Stimulated activated naive CD8-positive, alpha-beta T cell treated with anti-CD3 and anti-CD28 coated beads, Interleukin-15, Interleukin-2, amounts not matched to agents 100 U/mL and 50 U/mL, for 24 hours (primary cell): ENCODE results near the gene TRPM2.

Source experiments
- ATAC-seq: fragments of 150-1000 bp; cut with Tn5 transposase; one replicate; pipeline ENCODE4 v1.10.0; 2021
- DNase-seq: peaks from one replicate; pipeline ENCODE4 v3.0.0; 2021

The TRPM2 gene

DNA sequence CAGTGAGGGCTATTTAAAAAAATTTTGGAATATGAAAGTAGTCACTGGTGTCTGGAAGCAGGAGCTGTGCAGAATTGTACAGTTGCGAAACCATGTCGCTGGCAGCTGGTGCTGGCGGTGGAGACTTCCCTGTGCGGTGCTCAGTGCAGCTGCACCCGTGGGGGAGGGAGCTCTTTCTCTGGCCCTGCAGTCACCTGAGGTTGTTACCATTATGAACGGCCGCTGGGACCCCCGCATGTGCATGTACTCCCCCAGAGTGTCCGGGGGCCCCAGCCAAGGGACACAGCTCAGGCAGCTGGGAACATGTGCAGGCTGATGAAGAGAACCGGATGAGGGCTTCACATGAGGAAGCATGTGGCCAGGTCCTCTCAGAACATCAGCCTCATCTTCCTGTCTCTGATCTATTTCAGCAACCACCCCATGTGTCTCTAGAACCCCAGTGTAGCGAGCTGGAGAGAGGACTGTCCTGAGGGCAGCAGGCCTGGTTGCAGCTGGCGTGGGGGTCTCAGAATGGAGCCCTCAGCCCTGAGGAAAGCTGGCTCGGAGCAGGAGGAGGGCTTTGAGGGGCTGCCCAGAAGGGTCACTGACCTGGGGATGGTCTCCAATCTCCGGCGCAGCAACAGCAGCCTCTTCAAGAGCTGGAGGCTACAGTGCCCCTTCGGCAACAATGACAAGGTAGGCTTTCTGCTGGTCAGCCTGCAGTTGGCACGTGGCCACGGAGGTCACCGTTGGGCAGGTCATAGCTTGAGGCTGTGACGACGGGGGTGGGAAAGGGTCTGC lies at the start of gene TRPM2:
Gene TRPM2 (plus strand): TSS at position 431 of the 780 bp plus-strand sequence. CDS start 80 bp downstream, at position 511.
- DNase-seq (peak; percentile 37), ATAC-seq (peak; percentile 30)

DNA sequence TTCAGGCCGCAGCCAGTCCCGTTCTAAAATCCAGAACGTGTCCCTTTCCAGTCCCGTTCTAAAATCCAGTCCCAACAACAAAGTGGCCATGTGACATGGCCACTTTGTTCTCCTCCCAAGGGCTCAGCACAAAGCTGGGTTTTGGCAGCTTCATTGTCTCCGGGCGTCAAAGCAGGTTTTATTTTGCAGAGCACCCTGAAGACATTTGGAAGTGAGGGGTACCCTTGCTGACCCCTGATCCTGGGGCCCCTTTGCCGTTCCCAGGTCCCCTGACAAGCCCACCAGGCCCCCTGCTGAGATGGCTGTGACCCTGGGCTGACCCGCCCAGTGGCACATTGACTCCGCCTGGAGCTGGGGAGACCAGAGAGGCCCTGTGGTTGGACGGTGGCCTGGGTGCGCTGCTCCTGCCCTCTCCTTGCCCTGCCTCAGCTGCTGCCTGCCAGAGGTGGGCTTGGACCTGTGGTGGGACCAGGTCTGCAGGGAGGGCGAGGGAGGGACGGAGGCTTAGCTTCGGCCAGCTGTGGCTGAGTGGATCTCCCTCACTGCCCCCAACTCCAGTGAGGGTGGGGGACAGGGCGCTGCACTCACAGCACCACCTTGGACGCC lies 49.3 kb upstream of the TRPM2 start:
- DNase-seq (no peak), ATAC-seq (no peak)

- DNase-seq (peak; percentile 52), ATAC-seq (peak; percentile 33)
Measured at GRCh38 chr21:44304877-44305293, 48.5 kb upstream of the TRPM2 start.

- ATAC-seq (no peak), DNase-seq (no peak)
Measured at GRCh38 chr21:44305691-44306090, 47.7 kb upstream of the TRPM2 start.

DNA sequence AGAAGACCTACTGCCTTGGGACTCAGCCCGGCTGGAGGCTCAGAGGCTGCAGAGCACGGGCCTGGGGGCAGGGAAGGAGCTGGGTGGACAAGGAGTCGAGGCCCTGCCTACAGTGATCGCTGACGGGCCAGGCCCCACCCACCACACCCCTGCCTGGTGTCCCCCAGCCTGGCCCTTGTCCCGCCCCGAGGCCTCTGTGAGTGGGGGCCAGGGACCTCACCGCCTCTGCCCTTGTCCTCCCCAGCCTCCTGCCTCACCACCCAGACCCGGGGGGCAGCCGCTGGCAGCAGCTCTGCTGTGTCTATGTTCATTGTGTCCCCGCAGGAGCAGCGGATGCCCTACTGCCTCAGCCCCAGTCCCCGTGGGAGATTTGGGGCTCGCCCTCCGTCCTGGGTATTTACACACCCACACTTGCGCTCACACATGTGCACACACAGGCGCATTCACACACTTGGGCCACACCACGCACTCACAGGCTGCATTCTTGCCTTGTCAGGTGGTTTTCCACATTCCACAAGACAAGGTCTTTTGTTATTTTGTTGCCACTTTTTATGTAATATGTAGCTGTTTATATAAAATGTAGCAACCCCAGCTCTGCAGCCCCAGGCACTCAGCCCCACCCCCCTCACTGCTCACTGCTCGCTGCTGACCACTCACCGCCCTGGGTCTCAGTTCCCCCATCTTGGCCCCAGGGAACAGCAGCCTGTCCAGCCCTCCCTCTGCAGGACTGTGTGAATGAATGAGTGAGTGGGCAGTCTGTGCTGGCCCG lies 46.3 kb upstream of the TRPM2 start:
- ATAC-seq (no peak), DNase-seq (no peak)

DNA sequence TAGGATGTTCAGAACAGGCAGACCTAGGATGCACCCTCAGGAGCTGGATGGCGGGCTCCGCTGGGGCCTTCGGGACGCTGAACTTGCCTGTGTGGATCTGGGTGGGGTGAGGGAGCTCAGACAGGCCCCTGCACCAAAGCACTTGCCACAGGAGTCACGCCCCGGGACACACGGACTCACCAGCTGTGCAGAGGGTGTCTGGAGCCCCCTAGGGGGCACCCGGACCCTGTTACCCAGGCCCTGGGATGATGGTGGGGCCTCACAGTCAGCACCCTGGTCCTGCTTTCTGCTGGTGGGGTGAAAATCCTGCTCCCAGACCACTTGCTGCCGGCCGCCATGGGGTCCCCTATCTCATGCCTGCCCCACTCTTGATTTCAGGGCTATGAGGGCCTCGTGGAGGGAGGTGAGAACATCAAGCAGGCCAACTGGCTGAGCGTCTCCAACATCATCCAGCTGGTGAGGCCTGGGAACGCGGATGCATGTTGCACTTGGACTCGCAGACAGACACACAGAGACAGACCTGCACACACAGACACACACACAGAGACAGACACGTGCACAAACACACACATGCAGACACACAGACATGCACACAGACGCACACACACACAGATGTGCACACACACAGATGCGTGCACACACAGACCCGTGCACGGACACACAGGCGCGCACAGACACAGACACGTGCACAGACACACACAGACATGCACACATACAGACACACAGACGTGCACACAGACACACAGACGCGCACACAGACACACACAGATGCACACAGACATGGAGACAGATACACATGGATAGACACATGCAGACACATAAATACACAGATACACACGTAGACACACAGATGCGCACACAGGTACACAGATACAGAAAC lies 42.6 kb upstream of the TRPM2 start:
- DNase-seq: no peak
- ATAC-seq: no peak

GRCh38 chr21:44312089-44312488 lies 41.3 kb upstream of the TRPM2 start:
- ATAC-seq (no peak), DNase-seq (no peak)

GRCh38 chr21:44312716-44313115 lies 40.7 kb upstream of the TRPM2 start:
- DNase-seq: no peak
- no peak for ATAC-seq

DNA sequence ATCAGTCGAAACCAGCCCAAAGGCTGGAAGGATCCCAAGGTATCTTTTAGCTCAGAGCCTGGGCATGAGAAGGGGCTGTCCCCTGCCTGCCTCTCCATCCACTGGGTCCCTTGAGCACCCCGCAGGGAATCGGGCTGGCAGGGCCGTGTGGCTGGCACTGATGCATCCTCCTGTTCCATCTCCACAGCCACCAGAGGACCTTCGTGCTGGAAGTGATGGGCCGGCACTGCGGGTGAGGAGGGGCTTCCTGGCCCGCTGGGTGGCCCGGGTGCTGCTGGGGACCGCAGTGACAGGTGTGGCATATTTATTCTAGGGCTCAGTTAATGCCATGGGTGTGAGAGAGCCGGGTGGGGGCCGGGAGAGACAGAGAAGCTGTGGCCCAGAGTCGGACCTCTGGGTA lies 40.0 kb upstream of the TRPM2 start:
- DNase-seq (no peak), ATAC-seq (no peak)

- no peak for DNase-seq
- no peak for ATAC-seq
Measured at GRCh38 chr21:44314128-44314527, 39.3 kb upstream of the TRPM2 start.

DNA sequence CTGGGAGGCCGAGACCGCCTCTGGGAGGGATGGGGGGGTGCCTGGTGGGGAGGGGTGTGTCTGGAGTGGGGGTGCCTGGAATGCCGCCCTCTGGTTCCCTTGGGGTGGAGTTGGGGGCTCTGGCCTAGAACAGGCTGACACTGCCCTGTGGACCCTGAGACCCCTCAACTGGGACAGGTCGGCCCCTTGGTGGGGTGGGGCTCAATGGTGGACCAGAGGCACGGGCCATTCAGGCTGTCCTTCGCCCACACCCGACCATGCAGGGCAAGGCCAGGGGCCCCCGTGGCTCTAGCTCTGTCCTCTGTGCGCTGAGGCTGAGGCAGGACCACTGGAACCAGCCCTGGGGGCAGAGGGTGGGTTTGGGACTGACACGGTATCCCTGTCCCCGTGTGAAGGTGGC lies 38.9 kb upstream of the TRPM2 start:
- no peak for DNase-seq
- ATAC-seq: no peak

GRCh38 chr21:44315691-44316203 lies 37.7 kb upstream of the TRPM2 start:
- no peak for ATAC-seq
- DNase-seq: no peak

- no peak for DNase-seq
- ATAC-seq: no peak
Measured at GRCh38 chr21:44316277-44316900, 37.0 kb upstream of the TRPM2 start.

DNA sequence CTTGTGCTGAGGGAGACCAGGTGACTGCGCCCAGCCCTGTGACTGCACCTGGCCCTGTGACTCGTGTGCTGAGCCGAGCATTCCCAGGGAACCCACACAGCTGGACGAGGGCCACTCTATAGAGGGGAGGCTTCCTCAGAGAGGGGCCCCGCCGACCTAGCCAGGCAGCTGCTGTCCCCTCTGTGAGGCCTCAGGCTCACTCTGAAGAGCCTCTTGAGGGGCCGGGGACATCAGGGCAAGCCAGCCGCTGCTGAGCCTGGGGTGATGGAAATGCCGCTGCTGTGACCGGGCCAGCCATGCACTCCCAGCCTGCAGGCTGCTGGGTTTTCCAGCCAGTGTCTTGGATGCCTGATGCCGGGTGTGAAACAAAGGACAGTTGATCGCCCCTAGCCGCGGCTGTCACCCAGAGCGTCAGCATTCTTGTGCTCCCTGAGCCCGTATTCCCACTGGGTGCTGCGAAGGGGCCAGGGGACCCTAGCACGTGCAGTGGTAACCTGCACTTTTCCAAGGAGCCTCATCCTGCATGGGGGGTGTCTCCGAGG lies 36.1 kb upstream of the TRPM2 start:
- ATAC-seq (no peak), DNase-seq (no peak)

DNA sequence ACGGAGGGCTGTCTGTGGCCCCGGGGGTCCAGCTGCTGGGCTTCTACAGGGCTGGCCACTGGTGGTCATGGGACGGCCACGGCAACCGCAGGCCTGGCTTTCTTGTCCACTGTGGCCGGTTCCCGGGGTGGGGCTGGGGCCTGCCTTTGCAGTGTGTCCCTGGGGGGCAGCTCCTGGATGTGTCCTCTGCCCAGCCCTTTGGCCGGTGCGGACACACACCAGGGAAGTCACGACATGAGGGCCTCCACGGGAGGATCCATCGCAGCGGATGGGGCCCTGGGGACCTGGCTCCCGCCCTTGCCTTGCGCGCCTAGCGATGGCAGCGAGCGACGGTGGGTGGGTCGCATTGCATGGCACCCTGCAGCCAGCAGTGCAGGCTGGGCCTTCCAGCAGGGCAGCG lies 35.5 kb upstream of the TRPM2 start:
- DNase-seq: no peak
- no peak for ATAC-seq

- ATAC-seq: no peak
- DNase-seq: no peak
Measured at GRCh38 chr21:44318489-44319285, 34.7 kb upstream of the TRPM2 start.

DNA sequence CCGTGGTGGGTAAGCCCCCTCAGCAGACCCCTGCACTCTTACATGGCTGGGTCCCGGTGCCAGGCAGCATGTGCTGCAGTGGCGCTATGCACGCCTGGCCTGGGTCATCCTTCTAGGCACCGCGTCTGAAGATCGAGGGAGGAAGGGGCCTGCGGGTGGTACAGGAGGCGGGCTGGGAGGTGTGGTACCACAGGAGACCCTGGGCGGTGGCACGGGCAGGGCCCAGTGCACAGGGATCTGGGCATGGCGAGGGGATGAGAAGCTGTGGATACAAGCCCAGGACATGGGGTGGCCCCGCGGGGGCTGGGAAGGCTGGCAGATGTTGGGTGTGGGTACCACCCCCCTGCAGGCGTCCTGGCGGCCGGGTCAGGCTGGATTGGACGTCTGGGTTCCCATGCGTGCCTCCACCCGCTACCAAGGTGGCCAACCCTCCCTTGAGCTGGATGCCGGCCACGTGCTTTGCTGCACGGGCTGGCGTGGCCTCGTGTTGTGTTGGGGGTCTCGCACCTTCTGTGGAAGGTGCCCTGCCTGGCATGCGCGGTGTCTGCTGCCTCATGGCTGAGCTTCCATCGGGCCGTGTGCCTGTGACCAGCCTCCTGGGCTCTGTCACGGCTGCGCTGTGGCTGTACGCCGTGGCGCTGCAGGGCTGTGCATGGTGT lies 33.9 kb upstream of the TRPM2 start:
- no peak for ATAC-seq
- no peak for DNase-seq

- ATAC-seq: no peak
- no peak for DNase-seq
Measured at GRCh38 chr21:44320847-44321246, 32.6 kb upstream of the TRPM2 start.

GRCh38 chr21:44321846-44322450 lies 31.5 kb upstream of the TRPM2 start:
- ATAC-seq (no peak), DNase-seq (no peak)
